ENCODE results near the gene ERICH2.

DNA sequence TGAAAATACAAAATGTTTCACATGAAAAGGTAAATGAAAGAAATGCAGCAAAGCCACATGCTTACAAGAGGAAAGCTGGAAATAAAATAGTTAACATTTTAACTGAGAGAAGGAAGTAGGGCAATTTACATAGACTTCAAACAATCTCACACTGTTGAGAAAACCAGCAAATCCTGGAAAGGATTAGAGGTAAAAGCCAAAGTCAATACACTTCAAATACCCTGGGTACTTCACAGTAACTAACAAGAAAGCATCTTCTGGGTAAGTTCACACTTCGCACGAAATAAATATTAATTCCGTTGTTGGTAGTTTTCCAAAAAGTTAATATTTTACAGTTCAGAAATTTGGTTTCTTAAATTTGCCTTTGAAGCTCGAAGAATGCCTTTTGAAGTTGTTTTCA lies 3.5 kb upstream of the ERICH2 start:
- TF ChIP-seq, protein P1, sequence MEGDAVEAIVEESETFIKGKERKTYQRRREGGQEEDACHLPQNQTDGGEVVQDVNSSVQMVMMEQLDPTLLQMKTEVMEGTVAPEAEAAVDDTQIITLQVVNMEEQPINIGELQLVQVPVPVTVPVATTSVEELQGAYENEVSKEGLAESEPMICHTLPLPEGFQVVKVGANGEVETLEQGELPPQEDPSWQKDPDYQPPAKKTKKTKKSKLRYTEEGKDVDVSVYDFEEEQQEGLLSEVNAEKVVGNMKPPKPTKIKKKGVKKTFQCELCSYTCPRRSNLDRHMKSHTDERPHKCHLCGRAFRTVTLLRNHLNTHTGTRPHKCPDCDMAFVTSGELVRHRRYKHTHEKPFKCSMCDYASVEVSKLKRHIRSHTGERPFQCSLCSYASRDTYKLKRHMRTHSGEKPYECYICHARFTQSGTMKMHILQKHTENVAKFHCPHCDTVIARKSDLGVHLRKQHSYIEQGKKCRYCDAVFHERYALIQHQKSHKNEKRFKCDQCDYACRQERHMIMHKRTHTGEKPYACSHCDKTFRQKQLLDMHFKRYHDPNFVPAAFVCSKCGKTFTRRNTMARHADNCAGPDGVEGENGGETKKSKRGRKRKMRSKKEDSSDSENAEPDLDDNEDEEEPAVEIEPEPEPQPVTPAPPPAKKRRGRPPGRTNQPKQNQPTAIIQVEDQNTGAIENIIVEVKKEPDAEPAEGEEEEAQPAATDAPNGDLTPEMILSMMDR (IDR thresholded peaks at IDR 0.05): no peak
- no peak for TF ChIP-seq POLR2A (IDR thresholded peaks at IDR 0.05)

Data from heart left ventricle (tissue), 13 donors.